ENCODE measurements around the gene ALOX5.

DNA sequence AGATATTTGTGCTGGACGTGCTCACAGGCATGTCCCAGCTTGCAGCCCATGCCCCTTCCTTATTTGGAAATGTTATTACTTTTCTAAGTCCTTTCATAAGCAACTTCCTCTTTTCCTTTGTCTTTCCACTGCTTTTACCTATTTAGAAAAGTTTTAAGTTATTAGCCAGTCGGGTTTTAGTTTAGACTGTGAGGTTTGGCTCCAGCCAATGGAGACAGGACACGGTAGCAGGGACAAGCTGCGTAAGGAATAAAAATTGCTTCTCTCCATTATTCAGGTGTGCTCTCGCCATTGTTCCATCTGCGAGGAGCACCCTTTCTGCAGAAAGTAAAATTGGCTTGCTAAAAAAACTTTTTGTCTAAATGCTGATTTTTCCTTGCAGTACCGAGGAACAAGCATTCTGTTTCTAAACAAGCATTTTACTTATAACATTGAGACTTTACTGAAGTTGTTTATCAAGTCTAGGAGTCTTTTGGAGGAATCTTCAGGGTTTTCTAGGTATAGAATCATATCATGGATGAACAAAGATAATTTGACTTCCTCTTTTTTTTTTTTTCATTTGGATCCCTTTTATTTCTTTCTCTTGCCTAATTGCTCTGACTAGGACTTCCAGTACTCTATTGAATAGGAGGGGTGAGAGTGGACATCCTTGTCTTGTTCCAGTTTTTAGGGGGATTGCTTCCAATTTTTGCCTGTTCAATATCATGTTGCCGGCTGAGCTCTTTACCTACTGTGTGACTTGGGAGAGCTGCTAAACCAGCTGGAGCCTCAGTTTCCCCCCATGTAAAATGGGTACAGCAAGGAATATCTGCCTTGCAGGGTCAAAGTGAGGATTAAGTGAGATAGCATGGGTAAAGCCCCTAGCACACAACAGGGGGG, 63.8 kb downstream of the ALOX5 start:
- TF ChIP-seq, protein P1, sequence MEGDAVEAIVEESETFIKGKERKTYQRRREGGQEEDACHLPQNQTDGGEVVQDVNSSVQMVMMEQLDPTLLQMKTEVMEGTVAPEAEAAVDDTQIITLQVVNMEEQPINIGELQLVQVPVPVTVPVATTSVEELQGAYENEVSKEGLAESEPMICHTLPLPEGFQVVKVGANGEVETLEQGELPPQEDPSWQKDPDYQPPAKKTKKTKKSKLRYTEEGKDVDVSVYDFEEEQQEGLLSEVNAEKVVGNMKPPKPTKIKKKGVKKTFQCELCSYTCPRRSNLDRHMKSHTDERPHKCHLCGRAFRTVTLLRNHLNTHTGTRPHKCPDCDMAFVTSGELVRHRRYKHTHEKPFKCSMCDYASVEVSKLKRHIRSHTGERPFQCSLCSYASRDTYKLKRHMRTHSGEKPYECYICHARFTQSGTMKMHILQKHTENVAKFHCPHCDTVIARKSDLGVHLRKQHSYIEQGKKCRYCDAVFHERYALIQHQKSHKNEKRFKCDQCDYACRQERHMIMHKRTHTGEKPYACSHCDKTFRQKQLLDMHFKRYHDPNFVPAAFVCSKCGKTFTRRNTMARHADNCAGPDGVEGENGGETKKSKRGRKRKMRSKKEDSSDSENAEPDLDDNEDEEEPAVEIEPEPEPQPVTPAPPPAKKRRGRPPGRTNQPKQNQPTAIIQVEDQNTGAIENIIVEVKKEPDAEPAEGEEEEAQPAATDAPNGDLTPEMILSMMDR (conservative IDR thresholded peaks at IDR 0.05; ENCODE audit: low read length) = no peak
- no peak for TF ChIP-seq EZH2phosphoT487 (IDR thresholded peaks at IDR 0.05; ENCODE audit: borderline replicate concordance)
